ENCODE measurements around the gene SPTBN5.

Gene SPTBN5

GRCh38 chr15:41866872-41867579 lies 26.8 kb downstream of the SPTBN5 start:
- peaks cover 8% of the 10 kb centered on the region for H3K36me3 Mint-ChIP-seq (ENCODE audit: low read depth)
- intact Hi-C loops (cut with micrococcal nuclease), result no loop called here
- no peak overlapping the region for H3K4me3 Mint-ChIP-seq
- H3K27me3 Mint-ChIP-seq, result no peaks in the 10 kb centered on the region
- no peak overlapping the region for H3K27ac Mint-ChIP-seq
- H3K9me3 Mint-ChIP-seq, result no peaks in the 10 kb centered on the region
- H3K4me1 Mint-ChIP-seq (ENCODE audit: low read depth), result no peaks in the 10 kb centered on the region

- no peak overlapping the region for H3K27ac Mint-ChIP-seq
- no peaks in the 10 kb centered on the region for H3K4me1 Mint-ChIP-seq (ENCODE audit: low read depth)
- H3K36me3 Mint-ChIP-seq (ENCODE audit: low read depth), result peaks cover 8% of the 10 kb centered on the region
- H3K4me3 Mint-ChIP-seq, result no peak overlapping the region
- intact Hi-C loops (cut with micrococcal nuclease), result no loop called here
- H3K27me3 Mint-ChIP-seq, result no peaks in the 10 kb centered on the region
- H3K9me3 Mint-ChIP-seq, result no peaks in the 10 kb centered on the region
Measured at GRCh38 chr15:41866263-41866703, 27.6 kb downstream of the SPTBN5 start.

- H3K9me3 Mint-ChIP-seq, result no peaks in the 10 kb centered on the region
- peaks cover 2% of the 10 kb centered on the region for H3K27me3 Mint-ChIP-seq
- peaks cover 8% of the 10 kb centered on the region for H3K36me3 Mint-ChIP-seq (ENCODE audit: low read depth)
Measured at GRCh38 chr15:41865490-41866055, 28.3 kb downstream of the SPTBN5 start.

GRCh38 chr15:41862515-41863116 lies 31.2 kb downstream of the SPTBN5 start:
- intact Hi-C loops (cut with micrococcal nuclease), result no loop called here
- peaks cover 12% of the 10 kb centered on the region for H3K4me1 Mint-ChIP-seq (ENCODE audit: low read depth)

More at GRCh38 chr15:41865490-41866055, 28.3 kb downstream of the SPTBN5 start:
- no peak overlapping the region for H3K4me3 Mint-ChIP-seq
- no peak overlapping the region for H3K27ac Mint-ChIP-seq
- H3K4me1 Mint-ChIP-seq (ENCODE audit: low read depth), result peaks cover 4% of the 10 kb centered on the region
- intact Hi-C loops (cut with micrococcal nuclease), result no loop called here

GRCh38 chr15:41861736-41862356 lies 32.0 kb downstream of the SPTBN5 start:
- H3K36me3 Mint-ChIP-seq (ENCODE audit: low read depth), result peaks cover 10% of the 10 kb centered on the region
- intact Hi-C loops (cut with micrococcal nuclease), result no loop called here
- H3K9me3 Mint-ChIP-seq, result no peaks in the 10 kb centered on the region
- H3K4me3 Mint-ChIP-seq, result no peak overlapping the region
- peaks cover 2% of the 10 kb centered on the region for H3K27me3 Mint-ChIP-seq
- peaks cover 12% of the 10 kb centered on the region for H3K4me1 Mint-ChIP-seq (ENCODE audit: low read depth)
- no peak overlapping the region for H3K27ac Mint-ChIP-seq

More at GRCh38 chr15:41862515-41863116, 31.2 kb downstream of the SPTBN5 start:
- H3K36me3 Mint-ChIP-seq (ENCODE audit: low read depth), result peaks cover 8% of the 10 kb centered on the region
- no peak overlapping the region for H3K4me3 Mint-ChIP-seq
- no peaks in the 10 kb centered on the region for H3K9me3 Mint-ChIP-seq
- H3K27me3 Mint-ChIP-seq, result peaks cover 2% of the 10 kb centered on the region
- H3K27ac Mint-ChIP-seq, result no peak overlapping the region

- peaks cover 16% of the 10 kb centered on the region for H3K36me3 Mint-ChIP-seq (ENCODE audit: low read depth)
- intact Hi-C loops (cut with micrococcal nuclease), result no loop called here
- peaks cover 2% of the 10 kb centered on the region for H3K27me3 Mint-ChIP-seq
- no peak overlapping the region for H3K27ac Mint-ChIP-seq
- H3K9me3 Mint-ChIP-seq, result no peaks in the 10 kb centered on the region
- H3K4me1 Mint-ChIP-seq (ENCODE audit: low read depth), result peaks cover 12% of the 10 kb centered on the region
- no peak overlapping the region for H3K4me3 Mint-ChIP-seq
Measured at GRCh38 chr15:41860049-41860828, 33.6 kb downstream of the SPTBN5 start.

- intact Hi-C loops (cut with micrococcal nuclease), result no loop called here
- no peak overlapping the region for H3K4me3 Mint-ChIP-seq
Measured at GRCh38 chr15:41858756-41859155, 35.1 kb downstream of the SPTBN5 start.

GRCh38 chr15:41857316-41857715 lies 36.5 kb downstream of the SPTBN5 start:
- Mint-ChIP-seq H3K27me3 (peaks cover 2% of the 10 kb centered on the region), H3K4me1 (ENCODE audit: low read depth) (peaks cover 12% of the 10 kb centered on the region), H3K9me3 (no peaks in the 10 kb centered on the region), H3K4me3 (no peak overlapping the region), H3K36me3 (ENCODE audit: low read depth) (peaks cover 14% of the 10 kb centered on the region), H3K27ac (no peak overlapping the region)
- intact Hi-C loops (cut with micrococcal nuclease), result no loop called here

More at GRCh38 chr15:41858756-41859155, 35.1 kb downstream of the SPTBN5 start:
- Mint-ChIP-seq H3K36me3 (ENCODE audit: low read depth) (peaks cover 19% of the 10 kb centered on the region), H3K9me3 (no peaks in the 10 kb centered on the region), H3K27me3 (peaks cover 2% of the 10 kb centered on the region), H3K27ac (no peak overlapping the region), H3K4me1 (ENCODE audit: low read depth) (peaks cover 12% of the 10 kb centered on the region)

GRCh38 chr15:41856716-41857115 lies 37.1 kb downstream of the SPTBN5 start:
- Mint-ChIP-seq H3K27me3 (peaks cover 3% of the 10 kb centered on the region), H3K9me3 (no peaks in the 10 kb centered on the region), H3K4me1 (ENCODE audit: low read depth) (peaks cover 12% of the 10 kb centered on the region), H3K4me3 (no peak overlapping the region), H3K36me3 (ENCODE audit: low read depth) (peaks cover 14% of the 10 kb centered on the region), H3K27ac (no peak overlapping the region)
- intact Hi-C loops (cut with micrococcal nuclease), result no loop called here

GRCh38 chr15:41856262-41856661 lies 37.6 kb downstream of the SPTBN5 start:
- H3K4me1 Mint-ChIP-seq (ENCODE audit: low read depth), result peaks cover 12% of the 10 kb centered on the region
- peaks cover 5% of the 10 kb centered on the region for H3K27me3 Mint-ChIP-seq
- H3K27ac Mint-ChIP-seq, result no peak overlapping the region
- no peaks in the 10 kb centered on the region for H3K9me3 Mint-ChIP-seq
- H3K36me3 Mint-ChIP-seq (ENCODE audit: low read depth), result peaks cover 14% of the 10 kb centered on the region
- no peak overlapping the region for H3K4me3 Mint-ChIP-seq
- intact Hi-C loops (cut with micrococcal nuclease), result no loop called here

- Mint-ChIP-seq H3K27me3 (peaks cover 6% of the 10 kb centered on the region), H3K36me3 (ENCODE audit: low read depth) (peaks cover 14% of the 10 kb centered on the region), H3K4me3 (no peak overlapping the region), H3K4me1 (ENCODE audit: low read depth) (peaks cover 6% of the 10 kb centered on the region), H3K27ac (no peak overlapping the region), H3K9me3 (no peaks in the 10 kb centered on the region)
- intact Hi-C loops (cut with micrococcal nuclease), result no loop called here
Measured at GRCh38 chr15:41855261-41855961, 38.4 kb downstream of the SPTBN5 start.

- H3K4me1 Mint-ChIP-seq (ENCODE audit: low read depth), result no peaks in the 10 kb centered on the region
- H3K9me3 Mint-ChIP-seq, result no peaks in the 10 kb centered on the region
- peaks cover 18% of the 10 kb centered on the region for H3K36me3 Mint-ChIP-seq (ENCODE audit: low read depth)
- H3K27ac Mint-ChIP-seq, result no peak overlapping the region
- H3K4me3 Mint-ChIP-seq, result no peak overlapping the region
- intact Hi-C loops (cut with micrococcal nuclease), result no loop called here
- peaks cover 6% of the 10 kb centered on the region for H3K27me3 Mint-ChIP-seq
Measured at GRCh38 chr15:41854443-41854842, 39.4 kb downstream of the SPTBN5 start.

GRCh38 chr15:41853831-41854230 lies 40.0 kb downstream of the SPTBN5 start:
- Mint-ChIP-seq H3K27ac (no peak overlapping the region), H3K36me3 (ENCODE audit: low read depth) (peaks cover 24% of the 10 kb centered on the region), H3K27me3 (peaks cover 6% of the 10 kb centered on the region), H3K4me1 (ENCODE audit: low read depth) (no peaks in the 10 kb centered on the region), H3K9me3 (no peaks in the 10 kb centered on the region), H3K4me3 (no peak overlapping the region)
- intact Hi-C loops (cut with micrococcal nuclease), result no loop called here
